Stimulated activated CD4-positive, alpha-beta T cell treated with anti-CD3 and anti-CD28 coated beads, Interleukin-4, amount 100 ng/mL, for 48 hours (primary cell): ENCODE data around the gene UPK1A.
"Not testable (repeated sequence)": the region's sequence is repeated elsewhere in the genome, so short reads cannot be mapped to it uniquely, and the experiment has no call there.

Source experiments
- DNase-seq, 2 donors: peaks; one replicate each; pipeline ENCODE4 v3.0.0-alpha.2; 2020; ENCODE audit warnings: low read depth in 2 of 2

The UPK1A gene

GRCh38 chr19:35644206-35644986 is 21.9 kb upstream of the UPK1A start:
- peak; percentile 96 to 98 for DNase-seq

- DNase-seq: peak; percentile 83 to 87
Observed at GRCh38 chr19:35644987-35645679, 21.2 kb upstream of the UPK1A start.

GRCh38 chr19:35645680-35646511 is 20.4 kb upstream of the UPK1A start:
- DNase-seq: no peak

- DNase-seq: peak; percentile 80 to 93
Observed at GRCh38 chr19:35648017-35648961, 18.0 kb upstream of the UPK1A start, which contains the start of gene COX6B1. TSS of gene COX6B1 (plus strand) at chr19:35648323. CDS start at chr19:35651244, 2,921 bp downstream.

GRCh38 chr19:35650581-35650980 is 15.7 kb upstream of the UPK1A start:
- DNase-seq: no peak

GRCh38 chr19:35654828-35655227 is 11.5 kb upstream of the UPK1A start:
- DNase-seq: not testable (repeated sequence)

GRCh38 chr19:35655600-35655999 is 10.7 kb upstream of the UPK1A start:
- DNase-seq: no peak

GRCh38 chr19:35656700-35657099 is 9.6 kb upstream of the UPK1A start:
- DNase-seq: no peak

- DNase-seq: no peak
Observed at GRCh38 chr19:35657904-35658700, 8.2 kb upstream of the UPK1A start.

- DNase-seq: no peak
Observed at GRCh38 chr19:35661995-35662340, 4.3 kb upstream of the UPK1A start.

GRCh38 chr19:35663981-35664380 is 2.3 kb upstream of the UPK1A start:
- DNase-seq: no peak

- DNase-seq: no peak
Observed at GRCh38 chr19:35665157-35665556, 1.2 kb upstream of the UPK1A start.

- no peak for DNase-seq
Observed at GRCh38 chr19:35665604-35666003, 713 bp upstream of the UPK1A start.

- no peak for DNase-seq
Observed at GRCh38 chr19:35669566-35669965, 3.2 kb downstream of the UPK1A start.

- DNase-seq: no peak
Observed at GRCh38 chr19:35669974-35670373, 3.7 kb downstream of the UPK1A start.

- DNase-seq: no peak
Observed at GRCh38 chr19:35670686-35671085, 4.4 kb downstream of the UPK1A start.

GRCh38 chr19:35671818-35672217 is 5.5 kb downstream of the UPK1A start:
- DNase-seq: no peak

GRCh38 chr19:35673121-35673804 is 6.9 kb downstream of the UPK1A start:
- peak; percentile 38 to 55 for DNase-seq

- no peak for DNase-seq
Observed at GRCh38 chr19:35675589-35676140, 9.3 kb downstream of the UPK1A start.
